22Rv1 (cell line): ENCODE results near the gene GPRC6A.

Source experiments
- ZFX ChIP-seq: fragments of 450-650 bp; IDR thresholded peaks from 2 replicates; pipeline ENCODE4 v1.6.1; 2017; ENCODE audit warnings: antibody characterized with exemption, borderline replicate concordance
- TF ChIP-seq, protein P1 (sequence below): fragments of 450-650 bp; IDR thresholded peaks from 2 replicates; pipeline ENCODE4 v1.5.1; 2017; ENCODE audit warnings: mild to moderate bottlenecking

DNA sequence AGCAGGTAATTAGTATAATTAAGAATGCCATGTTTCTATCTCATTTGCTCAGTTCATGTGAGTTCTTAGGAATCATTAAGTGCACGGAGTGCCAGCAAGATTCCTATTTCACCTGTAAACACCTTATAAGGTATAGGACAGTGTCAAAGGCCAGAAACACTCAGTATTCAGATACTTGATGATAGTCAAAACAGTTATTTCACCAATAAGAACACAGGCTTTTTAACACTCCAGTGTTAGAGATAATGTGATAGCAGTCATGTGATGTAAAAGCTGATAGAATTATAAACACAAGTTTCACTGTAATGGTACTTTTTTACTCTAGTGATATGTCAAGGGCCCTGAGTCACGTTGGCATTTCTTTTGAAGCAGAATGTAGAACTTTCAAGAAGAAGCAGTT, at the start of gene GPRC6A:
- TF ChIP-seq, protein P1, sequence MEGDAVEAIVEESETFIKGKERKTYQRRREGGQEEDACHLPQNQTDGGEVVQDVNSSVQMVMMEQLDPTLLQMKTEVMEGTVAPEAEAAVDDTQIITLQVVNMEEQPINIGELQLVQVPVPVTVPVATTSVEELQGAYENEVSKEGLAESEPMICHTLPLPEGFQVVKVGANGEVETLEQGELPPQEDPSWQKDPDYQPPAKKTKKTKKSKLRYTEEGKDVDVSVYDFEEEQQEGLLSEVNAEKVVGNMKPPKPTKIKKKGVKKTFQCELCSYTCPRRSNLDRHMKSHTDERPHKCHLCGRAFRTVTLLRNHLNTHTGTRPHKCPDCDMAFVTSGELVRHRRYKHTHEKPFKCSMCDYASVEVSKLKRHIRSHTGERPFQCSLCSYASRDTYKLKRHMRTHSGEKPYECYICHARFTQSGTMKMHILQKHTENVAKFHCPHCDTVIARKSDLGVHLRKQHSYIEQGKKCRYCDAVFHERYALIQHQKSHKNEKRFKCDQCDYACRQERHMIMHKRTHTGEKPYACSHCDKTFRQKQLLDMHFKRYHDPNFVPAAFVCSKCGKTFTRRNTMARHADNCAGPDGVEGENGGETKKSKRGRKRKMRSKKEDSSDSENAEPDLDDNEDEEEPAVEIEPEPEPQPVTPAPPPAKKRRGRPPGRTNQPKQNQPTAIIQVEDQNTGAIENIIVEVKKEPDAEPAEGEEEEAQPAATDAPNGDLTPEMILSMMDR = no peak
- no peak for TF ChIP-seq ZFX
